ENCODE data around the gene PTGFRN.
"Not testable (repeated sequence)": the region's sequence is repeated elsewhere in the genome, so short reads cannot be mapped to it uniquely, and the experiment has no call there.

PTGFRN gene

DNA sequence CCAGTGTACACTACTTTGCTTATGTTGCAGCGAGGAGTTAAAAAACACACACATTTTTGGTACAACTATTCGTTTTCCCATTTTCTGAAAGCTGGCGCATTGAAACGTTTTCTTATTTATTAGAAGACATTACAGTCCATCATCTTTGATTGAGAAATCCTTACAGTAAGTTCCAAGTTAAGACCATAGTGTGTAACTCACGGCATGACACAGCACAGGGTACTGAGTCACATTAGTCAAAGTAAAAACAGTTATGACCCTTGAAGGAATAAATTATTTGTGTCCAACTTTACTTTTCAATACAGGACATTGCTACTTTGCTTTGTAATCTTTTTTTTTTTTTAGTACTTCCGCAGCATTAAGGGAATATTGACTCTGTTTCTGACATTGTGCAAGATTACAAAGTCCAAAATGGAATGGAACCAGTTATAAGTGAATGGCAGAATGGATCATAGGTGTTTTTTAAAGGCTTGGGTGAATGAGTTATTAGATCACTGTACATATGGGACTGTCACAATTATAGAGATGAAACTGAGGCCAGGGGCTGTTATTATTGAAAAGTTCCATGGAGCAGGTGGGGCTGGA lies 11.7 kb downstream of the PTGFRN start:
- H3K27me3 ChIP-seq (ENCODE audit: control insufficient read depth, insufficient read depth, low read length) = no peaks in the 10 kb centered on the region
- H3K4me3 ChIP-seq (ENCODE audit: low read length) = no peak overlapping the region
- H3K9ac ChIP-seq (ENCODE audit: low read length) = no peak overlapping the region
- no peaks in the 10 kb centered on the region for H3K36me3 ChIP-seq (ENCODE audit: control insufficient read depth, low read depth, low read length)
- no peak overlapping the region for H3K27ac ChIP-seq (ENCODE audit: low read length)
- H3K9me3 ChIP-seq (ENCODE audit: control insufficient read depth, low read depth, low read length) = no peaks in the 10 kb centered on the region
- H3K4me1 ChIP-seq (ENCODE audit: control insufficient read depth, low read depth, low read length) = no peaks in the 10 kb centered on the region

DNA sequence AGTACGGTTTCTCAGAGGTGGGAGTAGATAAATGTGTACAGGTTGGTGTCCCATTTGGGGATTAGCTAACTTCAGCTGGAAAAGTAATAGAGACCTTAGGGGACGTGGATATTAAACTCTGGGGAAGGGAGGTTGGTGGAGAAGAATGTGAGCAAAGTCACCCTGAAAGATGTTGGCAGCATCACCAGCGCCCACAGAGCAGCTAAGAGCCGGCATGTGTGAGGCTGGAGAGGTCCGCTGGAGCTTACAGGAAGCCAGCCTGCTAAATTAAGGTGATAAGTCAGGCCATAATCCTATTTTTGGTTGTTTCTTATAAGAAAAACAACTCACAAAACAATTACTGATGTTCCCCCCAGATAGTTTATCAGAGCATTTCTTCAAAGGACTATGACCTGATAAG lies 12.2 kb downstream of the PTGFRN start:
- no peak overlapping the region for H3K4me3 ChIP-seq (ENCODE audit: low read length)
- H3K4me1 ChIP-seq (ENCODE audit: control insufficient read depth, low read depth, low read length) = no peaks in the 10 kb centered on the region
- no peak overlapping the region for H3K27ac ChIP-seq (ENCODE audit: low read length)
- H3K36me3 ChIP-seq (ENCODE audit: control insufficient read depth, low read depth, low read length) = no peaks in the 10 kb centered on the region
- H3K9ac ChIP-seq (ENCODE audit: low read length) = no peak overlapping the region
- no peaks in the 10 kb centered on the region for H3K9me3 ChIP-seq (ENCODE audit: control insufficient read depth, low read depth, low read length)
- H3K27me3 ChIP-seq (ENCODE audit: control insufficient read depth, insufficient read depth, low read length) = no peaks in the 10 kb centered on the region

GRCh38 chr1:116923421-116923820 lies 13.7 kb downstream of the PTGFRN start:
- Histone ChIP-seq H3K4me3 (ENCODE audit: low read length) (no peak overlapping the region), H3K9me3 (ENCODE audit: control insufficient read depth, low read depth, low read length) (no peaks in the 10 kb centered on the region), H3K27ac (ENCODE audit: low read length) (no peak overlapping the region), H3K36me3 (ENCODE audit: control insufficient read depth, low read depth, low read length) (no peaks in the 10 kb centered on the region), H3K4me1 (ENCODE audit: control insufficient read depth, low read depth, low read length) (no peaks in the 10 kb centered on the region), H3K27me3 (ENCODE audit: control insufficient read depth, insufficient read depth, low read length) (no peaks in the 10 kb centered on the region), H3K9ac (ENCODE audit: low read length) (no peak overlapping the region)

- Histone ChIP-seq H3K4me1 (ENCODE audit: control insufficient read depth, low read depth, low read length) (peaks cover 2% of the 10 kb centered on the region), H3K27ac (ENCODE audit: low read length) (no peak overlapping the region), H3K27me3 (ENCODE audit: control insufficient read depth, insufficient read depth, low read length) (no peaks in the 10 kb centered on the region), H3K9me3 (ENCODE audit: control insufficient read depth, low read depth, low read length) (no peaks in the 10 kb centered on the region), H3K36me3 (ENCODE audit: control insufficient read depth, low read depth, low read length) (no peaks in the 10 kb centered on the region), H3K9ac (ENCODE audit: low read length) (no peak overlapping the region), H3K4me3 (ENCODE audit: low read length) (no peak overlapping the region)
These were observed 17.5 kb downstream of the PTGFRN start for GRCh38 chr1:116927049-116927798.

GRCh38 chr1:116929961-116930592 lies 20.4 kb downstream of the PTGFRN start:
- Histone ChIP-seq H3K9ac (ENCODE audit: low read length) (no peak overlapping the region), H3K27ac (ENCODE audit: low read length) (no peak overlapping the region), H3K36me3 (ENCODE audit: control insufficient read depth, low read depth, low read length) (no peaks in the 10 kb centered on the region), H3K27me3 (ENCODE audit: control insufficient read depth, insufficient read depth, low read length) (no peaks in the 10 kb centered on the region), H3K9me3 (ENCODE audit: control insufficient read depth, low read depth, low read length) (no peaks in the 10 kb centered on the region), H3K4me1 (ENCODE audit: control insufficient read depth, low read depth, low read length) (peaks cover 2% of the 10 kb centered on the region), H3K4me3 (ENCODE audit: low read length) (no peak overlapping the region)

- no peak overlapping the region for H3K4me3 ChIP-seq (ENCODE audit: low read length)
These were observed 21.6 kb downstream of the PTGFRN start for GRCh38 chr1:116931016-116931918.

DNA sequence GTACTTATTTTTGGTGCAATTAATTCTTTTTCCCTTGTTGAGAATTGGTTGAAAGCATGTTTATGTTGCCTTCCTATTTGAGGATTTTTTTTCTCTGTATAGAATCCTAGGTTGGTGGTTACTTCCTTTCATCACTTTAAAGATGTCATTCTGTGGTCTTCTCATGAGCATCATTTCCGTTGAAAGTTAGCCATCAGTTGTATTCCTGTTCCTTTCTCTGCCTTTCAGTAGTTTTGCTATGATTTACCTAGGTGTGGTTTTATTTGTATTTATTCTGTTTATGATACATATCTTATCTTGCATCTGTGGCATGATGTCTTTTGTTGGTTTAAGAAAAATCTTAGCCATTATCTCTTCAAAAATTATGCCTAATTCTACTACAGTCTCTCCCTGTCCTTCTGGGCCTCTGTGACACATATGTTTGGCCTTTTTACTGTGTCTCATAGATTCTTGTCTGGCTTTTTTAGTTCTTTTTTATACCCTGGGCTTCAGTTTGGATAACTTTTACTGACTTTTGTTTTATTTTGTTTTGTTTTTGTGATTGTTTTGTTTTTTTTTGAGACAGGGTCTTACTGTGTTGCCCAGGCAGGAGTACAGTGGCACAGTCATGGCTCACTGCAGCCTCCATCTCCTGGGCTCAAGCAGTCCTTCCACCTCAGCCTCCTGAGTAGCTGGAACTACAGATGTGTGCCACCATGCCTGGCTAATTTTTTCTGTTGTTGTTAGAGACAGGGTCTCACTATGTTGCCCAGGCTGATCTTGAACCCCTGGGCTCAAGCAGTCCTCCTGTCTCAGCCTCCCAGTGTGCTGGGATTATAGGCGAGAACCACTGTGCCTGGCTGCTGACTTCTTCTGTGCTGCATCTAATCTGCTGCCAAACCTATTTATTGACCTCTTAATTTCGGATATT lies 24.1 kb downstream of the PTGFRN start:
- Histone ChIP-seq H3K27ac (ENCODE audit: low read length) (no peak overlapping the region), H3K9ac (ENCODE audit: low read length) (no peak overlapping the region), H3K4me3 (ENCODE audit: low read length) (no peak overlapping the region)

More at GRCh38 chr1:116931016-116931918, 21.6 kb downstream of the PTGFRN start:
- Histone ChIP-seq H3K27ac (ENCODE audit: low read length) (no peak overlapping the region), H3K4me1 (ENCODE audit: control insufficient read depth, low read depth, low read length) (peaks cover 2% of the 10 kb centered on the region), H3K36me3 (ENCODE audit: control insufficient read depth, low read depth, low read length) (no peaks in the 10 kb centered on the region), H3K9me3 (ENCODE audit: control insufficient read depth, low read depth, low read length) (no peaks in the 10 kb centered on the region), H3K9ac (ENCODE audit: low read length) (no peak overlapping the region), H3K27me3 (ENCODE audit: control insufficient read depth, insufficient read depth, low read length) (no peaks in the 10 kb centered on the region)

GRCh38 chr1:116934586-116935207 lies 25.0 kb downstream of the PTGFRN start:
- H3K27ac ChIP-seq (ENCODE audit: low read length) = no peak overlapping the region
- H3K4me1 ChIP-seq (ENCODE audit: control insufficient read depth, low read depth, low read length) = no peaks in the 10 kb centered on the region
- no peaks in the 10 kb centered on the region for H3K9me3 ChIP-seq (ENCODE audit: control insufficient read depth, low read depth, low read length)
- H3K9ac ChIP-seq (ENCODE audit: low read length) = no peak overlapping the region
- no peak overlapping the region for H3K4me3 ChIP-seq (ENCODE audit: low read length)
- no peaks in the 10 kb centered on the region for H3K36me3 ChIP-seq (ENCODE audit: control insufficient read depth, low read depth, low read length)
- H3K27me3 ChIP-seq (ENCODE audit: control insufficient read depth, insufficient read depth, low read length) = no peaks in the 10 kb centered on the region

More for the DNA sequence above, 24.1 kb downstream of the PTGFRN start:
- Histone ChIP-seq H3K27me3 (ENCODE audit: control insufficient read depth, insufficient read depth, low read length) (no peaks in the 10 kb centered on the region), H3K9me3 (ENCODE audit: control insufficient read depth, low read depth, low read length) (no peaks in the 10 kb centered on the region), H3K36me3 (ENCODE audit: control insufficient read depth, low read depth, low read length) (no peaks in the 10 kb centered on the region), H3K4me1 (ENCODE audit: control insufficient read depth, low read depth, low read length) (peaks cover under 1% of the 10 kb centered on the region)

DNA sequence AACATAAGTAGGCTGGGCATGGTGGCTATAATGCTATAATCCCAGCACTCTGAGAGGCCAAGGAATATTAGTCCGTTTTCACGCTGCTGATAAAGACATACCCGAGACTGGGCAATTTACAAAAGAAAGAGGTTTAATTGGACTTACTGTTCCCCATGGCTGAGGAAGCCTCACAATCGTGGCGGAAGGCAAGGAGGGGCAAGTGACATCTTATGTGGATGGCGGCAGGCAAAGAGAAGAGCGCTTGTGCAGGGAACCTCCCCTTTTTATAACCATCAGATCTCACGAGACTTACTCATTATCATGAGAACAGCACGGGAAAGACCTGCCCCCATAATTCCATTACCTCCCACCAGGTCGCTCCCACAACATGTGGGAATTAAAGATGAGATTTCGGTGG lies 28.5 kb downstream of the PTGFRN start:
- H3K4me1 ChIP-seq (ENCODE audit: control insufficient read depth, low read depth, low read length) = no peaks in the 10 kb centered on the region
- no peaks in the 10 kb centered on the region for H3K27me3 ChIP-seq (ENCODE audit: control insufficient read depth, insufficient read depth, low read length)
- no peaks in the 10 kb centered on the region for H3K9me3 ChIP-seq (ENCODE audit: control insufficient read depth, low read depth, low read length)
- H3K4me3 ChIP-seq (ENCODE audit: low read length) = no peak overlapping the region
- H3K27ac ChIP-seq (ENCODE audit: low read length) = no peak overlapping the region
- H3K36me3 ChIP-seq (ENCODE audit: control insufficient read depth, low read depth, low read length) = no peaks in the 10 kb centered on the region
- no peak overlapping the region for H3K9ac ChIP-seq (ENCODE audit: low read length)

DNA sequence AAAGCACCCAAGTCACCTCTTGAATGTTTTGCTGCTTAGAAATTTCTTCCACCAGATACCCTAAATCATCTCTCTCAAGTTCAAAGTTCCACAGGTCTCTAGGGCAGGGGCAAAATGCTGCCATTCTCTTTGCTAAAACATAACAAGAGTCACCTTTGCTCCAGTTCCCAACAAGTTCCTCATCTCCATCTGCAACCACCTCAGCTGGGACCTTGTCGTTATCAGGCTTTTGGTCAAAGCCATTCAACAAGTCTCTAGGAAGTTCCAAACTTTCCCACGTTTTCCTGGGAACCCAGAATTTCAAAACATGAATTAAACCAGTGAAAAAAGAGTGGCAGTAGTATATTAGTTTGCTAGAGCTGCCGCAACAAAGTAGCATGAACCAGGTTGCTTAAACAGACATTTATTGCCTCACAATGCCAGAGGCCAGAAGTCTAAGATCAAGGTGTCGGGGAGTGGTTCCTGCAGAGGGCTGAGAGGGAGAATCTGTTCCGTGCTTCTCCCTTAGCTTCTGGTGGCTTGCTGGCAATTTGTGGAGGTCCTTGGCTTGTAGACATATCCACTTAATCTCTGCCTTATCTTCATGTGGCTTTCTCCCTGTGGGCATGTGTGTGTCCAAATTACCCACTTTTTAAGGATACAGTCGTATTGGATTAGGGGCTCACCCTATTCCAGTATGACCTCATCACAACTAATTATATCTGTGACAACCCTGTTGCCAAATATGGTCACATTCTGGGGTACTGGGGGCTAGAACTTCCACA lies 30.2 kb downstream of the PTGFRN start:
- not testable (repeated sequence) for H3K27me3 ChIP-seq (ENCODE audit: control insufficient read depth, insufficient read depth, low read length); H3K27ac ChIP-seq (ENCODE audit: low read length); H3K36me3 ChIP-seq (ENCODE audit: control insufficient read depth, low read depth, low read length); H3K9ac ChIP-seq (ENCODE audit: low read length); H3K4me3 ChIP-seq (ENCODE audit: low read length); H3K4me1 ChIP-seq (ENCODE audit: control insufficient read depth, low read depth, low read length); H3K9me3 ChIP-seq (ENCODE audit: control insufficient read depth, low read depth, low read length)
